Astrocyte of the cerebellum (primary cell): ENCODE measurements around the gene HSPA2.

Experiments
- DNase-seq: peaks from one replicate; pipeline ENCODE4 v3.0.0-alpha.2; 2011; ENCODE audit warnings: low read depth
- H3K4me3 ChIP-seq: 2 replicates; pipeline ENCODE4 v1.5.1; 2011; ENCODE audit warnings: mild to moderate bottlenecking, low read depth, low read length, moderate library complexity
- in situ Hi-C: cut with HindIII; loops from 2 replicates; pipeline ENCODE4 v1.10.0; 2017; ENCODE audit warnings: low sequenced_read_pairs
- TF ChIP-seq, protein P1 (sequence below): IDR thresholded peaks from 2 replicates; pipeline ENCODE4 v1.5.1; 2012; ENCODE audit warnings: low read length, low read depth, moderate library complexity, mild to moderate bottlenecking; ENCODE audit errors: missing control alignments

The HSPA2 gene

DNA sequence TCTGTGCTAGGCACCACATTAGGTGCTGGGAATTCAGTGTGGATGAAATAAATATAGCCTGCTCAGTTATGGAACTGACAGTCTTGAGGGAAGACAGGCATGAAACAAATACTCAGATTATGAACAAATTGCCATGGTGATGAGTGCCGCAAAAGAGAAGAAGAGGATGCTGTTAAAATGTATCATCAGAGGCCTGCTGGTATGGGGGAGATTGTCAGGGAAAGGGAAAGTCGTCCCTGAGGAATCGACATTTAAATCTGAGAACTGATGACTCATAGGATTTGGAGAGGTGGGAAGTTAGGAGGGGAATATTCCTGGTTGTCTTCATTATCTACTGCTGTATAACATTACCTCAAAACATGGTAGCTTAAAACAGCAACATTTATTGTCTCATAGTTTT, 51.3 kb downstream of the HSPA2 start:
- no peak for DNase-seq
- no peak overlapping the region for H3K4me3 ChIP-seq
- in situ Hi-C loops, result no loop called here

More for the DNA sequence above, 51.3 kb downstream of the HSPA2 start:
- TF ChIP-seq, protein P1, sequence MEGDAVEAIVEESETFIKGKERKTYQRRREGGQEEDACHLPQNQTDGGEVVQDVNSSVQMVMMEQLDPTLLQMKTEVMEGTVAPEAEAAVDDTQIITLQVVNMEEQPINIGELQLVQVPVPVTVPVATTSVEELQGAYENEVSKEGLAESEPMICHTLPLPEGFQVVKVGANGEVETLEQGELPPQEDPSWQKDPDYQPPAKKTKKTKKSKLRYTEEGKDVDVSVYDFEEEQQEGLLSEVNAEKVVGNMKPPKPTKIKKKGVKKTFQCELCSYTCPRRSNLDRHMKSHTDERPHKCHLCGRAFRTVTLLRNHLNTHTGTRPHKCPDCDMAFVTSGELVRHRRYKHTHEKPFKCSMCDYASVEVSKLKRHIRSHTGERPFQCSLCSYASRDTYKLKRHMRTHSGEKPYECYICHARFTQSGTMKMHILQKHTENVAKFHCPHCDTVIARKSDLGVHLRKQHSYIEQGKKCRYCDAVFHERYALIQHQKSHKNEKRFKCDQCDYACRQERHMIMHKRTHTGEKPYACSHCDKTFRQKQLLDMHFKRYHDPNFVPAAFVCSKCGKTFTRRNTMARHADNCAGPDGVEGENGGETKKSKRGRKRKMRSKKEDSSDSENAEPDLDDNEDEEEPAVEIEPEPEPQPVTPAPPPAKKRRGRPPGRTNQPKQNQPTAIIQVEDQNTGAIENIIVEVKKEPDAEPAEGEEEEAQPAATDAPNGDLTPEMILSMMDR, result no peak
